Liver (tissue), 9 donors: ENCODE measurements around the gene PPP4R2. TPM values are rescaled to one million over a fixed set of nuclear protein-coding genes. Genes with fewer than 3 reads are reported as not detected.
"Not testable (repeated sequence)": the region's sequence is repeated elsewhere in the genome, so short reads cannot be mapped to it uniquely, and the experiment has no call there.

Source experiments
- DNase-seq: peaks from one replicate; pipeline ENCODE4 v3.0.0-alpha.2; 2017; ENCODE audit warnings: low spot score
- H3K27ac ChIP-seq, 2 donors: one replicate each; pipeline ENCODE4 v1.7.0; 2013; ENCODE audit warnings: inconsistent platforms in 2 of 2, low read length in 2 of 2, control low read depth in 1 of 2, low read depth in 1 of 2, mild to moderate bottlenecking in 1 of 2
- H3K27me3 ChIP-seq, 4 donors: one replicate each; pipeline versions ENCODE4 v1.6.1 to v1.7.0; 2013; ENCODE audit warnings: low read length in 3 of 4, inconsistent platforms in 1 of 4, mild to moderate bottlenecking in 1 of 4, moderate library complexity in 1 of 4; ENCODE audit not compliant: control insufficient read depth in 4 of 4, insufficient read depth in 4 of 4
- H3K36me3 ChIP-seq, 4 donors: one replicate each; pipeline versions ENCODE4 v1.6.1 to v1.7.0; 2013; ENCODE audit warnings: low read length in 3 of 4, mild to moderate bottlenecking in 3 of 4, low read depth in 1 of 4, moderate library complexity in 1 of 4; ENCODE audit not compliant: control insufficient read depth in 4 of 4, insufficient read depth in 3 of 4
- H3K4me1 ChIP-seq, 4 donors: one replicate each; pipeline versions ENCODE4 v1.6.1 to v1.7.0; 2013; ENCODE audit warnings: low read length in 3 of 4, mild to moderate bottlenecking in 3 of 4, moderate library complexity in 1 of 4; ENCODE audit not compliant: control insufficient read depth in 4 of 4, insufficient read depth in 4 of 4
- H3K4me3 ChIP-seq, 3 donors: one replicate each; pipeline versions ENCODE4 v1.6.1 to v1.7.0; 2013; ENCODE audit warnings: low read length in 3 of 3, control low read depth in 1 of 3, low read depth in 1 of 3, mild to moderate bottlenecking in 1 of 3
- H3K9ac ChIP-seq, 2 donors: one replicate each; pipeline ENCODE4 v1.7.0; 2013; ENCODE audit warnings: low read length in 2 of 2, mild to moderate bottlenecking in 2 of 2, moderate library complexity in 2 of 2, control low read depth in 1 of 2, low read depth in 1 of 2
- H3K9me3 ChIP-seq, 4 donors: one replicate each; pipeline versions ENCODE4 v1.6.1 to v1.7.0; 2013; ENCODE audit warnings: low read length in 3 of 4; ENCODE audit not compliant: control insufficient read depth in 4 of 4
- FOXA1 ChIP-seq: IDR thresholded peaks from 2 replicates; pipeline ENCODE4 v1.6.1; 2016; ENCODE audit warnings: antibody characterized with exemption
- GABPA ChIP-seq, 2 donors: IDR thresholded peaks in 1 of 2; conservative IDR thresholded peaks in 1 of 2; 2 replicates each; pipeline ENCODE4 v1.6.1; 2016; ENCODE audit warnings: antibody characterized with exemption in 2 of 2, mild to moderate bottlenecking in 1 of 2, moderate library complexity in 1 of 2
- HNF4A ChIP-seq, 2 donors: conservative IDR thresholded peaks; 2 replicates each; pipeline ENCODE4 v1.6.1; 2016; ENCODE audit warnings: antibody characterized with exemption in 2 of 2, mild to moderate bottlenecking in 2 of 2
- HNF4G ChIP-seq: IDR thresholded peaks from 2 replicates; pipeline ENCODE4 v1.6.1; 2016; ENCODE audit warnings: antibody characterized with exemption
- JUND ChIP-seq, 2 donors: IDR thresholded peaks; 2 replicates each; pipeline ENCODE4 v1.6.1; 2016; ENCODE audit warnings: antibody characterized with exemption in 2 of 2
- NR2F2 ChIP-seq: IDR thresholded peaks from 2 replicates; pipeline ENCODE4 v1.6.1; 2016; ENCODE audit warnings: antibody characterized with exemption
- RAD21 ChIP-seq, 2 donors: IDR thresholded peaks; 2 replicates each; pipeline ENCODE4 v1.6.1; 2016; ENCODE audit warnings: antibody characterized with exemption in 2 of 2, mild to moderate bottlenecking in 2 of 2
- TAF1 ChIP-seq: conservative IDR thresholded peaks from 2 replicates; pipeline ENCODE4 v1.6.1; 2016; ENCODE audit warnings: antibody characterized with exemption, mild to moderate bottlenecking
- YY1 ChIP-seq: IDR thresholded peaks from 2 replicates; pipeline ENCODE4 v1.6.1; 2016; ENCODE audit warnings: antibody characterized with exemption, mild to moderate bottlenecking
- WGBS: extraction: QIAGEN DNeasy Blood & Tissue Kit; methylation state at CpG from one replicate; pipeline ENCODE4 v1.1.7; 2013; 5-methylcytosine and 5-hydroxymethylcytosine counted together
- polyA plus RNA-seq, 2 donors: library from polyadenylated mRNA; stranded (reverse) in 1 of 2; unstranded in 1 of 2; fragments of 200-250 nt in 1 of 2; fragments of >200 nt in 1 of 2; fragmentation: Nextera tagmentation in 1 of 2; extraction: Ambion mirVana in 1 of 2; gene quantifications; one replicate each; pipeline versions ENCODE4 v1.2.1 to v1.2.3, GENCODE V29; 2013 to 2015
- total RNA-seq, 2 donors: library from RNA; depleted of rRNA; stranded (reverse); fragments of >200 nt; gene quantifications; one replicate each; pipeline ENCODE4 v1.2.3, GENCODE V29; 2014
- TF ChIP-seq, protein P1 (sequence below): IDR thresholded peaks from 2 replicates; pipeline ENCODE4 v1.6.1; 2016; ENCODE audit warnings: antibody characterized with exemption, mild to moderate bottlenecking
- TF ChIP-seq, protein P2 (sequence below): IDR thresholded peaks from 2 replicates; pipeline ENCODE4 v1.6.1; 2016; ENCODE audit warnings: antibody characterized with exemption
- TF ChIP-seq, protein P3 (sequence below): IDR thresholded peaks from 2 replicates; pipeline ENCODE4 v1.6.1; 2016; ENCODE audit warnings: antibody characterized with exemption
- TF ChIP-seq, protein P4 (sequence below): IDR thresholded peaks from 2 replicates; pipeline ENCODE4 v1.6.1; 2016; ENCODE audit warnings: antibody characterized with exemption
- donor health status: healthy.
- donor health status: healthy.
- donor health status: healthy.
- donor health status: healthy.
- donor health status: healthy.

Gene PPP4R2
- total and polyA plus RNA-seq, 4 donors: 12.2 to 35.9 (median 33.7) TPM

GRCh38 chr3:73060302-73060723 lies 63.7 kb downstream of the PPP4R2 start:
- Histone ChIP-seq H3K36me3 (peaks cover 0 to 28% (median 25%) of the 10 kb centered on the region in 4 donors), H3K4me3 (no peak overlapping the region), H3K9ac (peak overlapping the region in 1 of 2 donors; percentile 22), H3K4me1 (peaks cover 0 to 15% (median 13%) of the 10 kb centered on the region in 4 donors), H3K9me3 (no peaks in the 10 kb centered on the region), H3K27ac (no peak overlapping the region), H3K27me3 (no peaks in the 10 kb centered on the region)
- 73% methylated on average over 1 of the region's 1 CpG for WGBS
- no peak for DNase-seq
- TF ChIP-seq RAD21 (IDR thresholded peaks at IDR 0.05) (no peak), JUND (IDR thresholded peaks at IDR 0.05) (no peak), HNF4G (no peak), HNF4A (conservative IDR thresholded peaks at IDR 0.05) (no peak), FOXA1 (no peak)
- TF ChIP-seq, protein P1, sequence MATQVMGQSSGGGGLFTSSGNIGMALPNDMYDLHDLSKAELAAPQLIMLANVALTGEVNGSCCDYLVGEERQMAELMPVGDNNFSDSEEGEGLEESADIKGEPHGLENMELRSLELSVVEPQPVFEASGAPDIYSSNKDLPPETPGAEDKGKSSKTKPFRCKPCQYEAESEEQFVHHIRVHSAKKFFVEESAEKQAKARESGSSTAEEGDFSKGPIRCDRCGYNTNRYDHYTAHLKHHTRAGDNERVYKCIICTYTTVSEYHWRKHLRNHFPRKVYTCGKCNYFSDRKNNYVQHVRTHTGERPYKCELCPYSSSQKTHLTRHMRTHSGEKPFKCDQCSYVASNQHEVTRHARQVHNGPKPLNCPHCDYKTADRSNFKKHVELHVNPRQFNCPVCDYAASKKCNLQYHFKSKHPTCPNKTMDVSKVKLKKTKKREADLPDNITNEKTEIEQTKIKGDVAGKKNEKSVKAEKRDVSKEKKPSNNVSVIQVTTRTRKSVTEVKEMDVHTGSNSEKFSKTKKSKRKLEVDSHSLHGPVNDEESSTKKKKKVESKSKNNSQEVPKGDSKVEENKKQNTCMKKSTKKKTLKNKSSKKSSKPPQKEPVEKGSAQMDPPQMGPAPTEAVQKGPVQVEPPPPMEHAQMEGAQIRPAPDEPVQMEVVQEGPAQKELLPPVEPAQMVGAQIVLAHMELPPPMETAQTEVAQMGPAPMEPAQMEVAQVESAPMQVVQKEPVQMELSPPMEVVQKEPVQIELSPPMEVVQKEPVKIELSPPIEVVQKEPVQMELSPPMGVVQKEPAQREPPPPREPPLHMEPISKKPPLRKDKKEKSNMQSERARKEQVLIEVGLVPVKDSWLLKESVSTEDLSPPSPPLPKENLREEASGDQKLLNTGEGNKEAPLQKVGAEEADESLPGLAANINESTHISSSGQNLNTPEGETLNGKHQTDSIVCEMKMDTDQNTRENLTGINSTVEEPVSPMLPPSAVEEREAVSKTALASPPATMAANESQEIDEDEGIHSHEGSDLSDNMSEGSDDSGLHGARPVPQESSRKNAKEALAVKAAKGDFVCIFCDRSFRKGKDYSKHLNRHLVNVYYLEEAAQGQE: no peak

- 95% methylated on average over 2 of the region's 2 CpGs for WGBS
Observed at GRCh38 chr3:73061416-73061815, 64.8 kb downstream of the PPP4R2 start, which contains the start of gene EBLN2. EBLN2 (plus strand) TSS chr3:73061659; CDS start chr3:73062082, 423 bp downstream.

DNA sequence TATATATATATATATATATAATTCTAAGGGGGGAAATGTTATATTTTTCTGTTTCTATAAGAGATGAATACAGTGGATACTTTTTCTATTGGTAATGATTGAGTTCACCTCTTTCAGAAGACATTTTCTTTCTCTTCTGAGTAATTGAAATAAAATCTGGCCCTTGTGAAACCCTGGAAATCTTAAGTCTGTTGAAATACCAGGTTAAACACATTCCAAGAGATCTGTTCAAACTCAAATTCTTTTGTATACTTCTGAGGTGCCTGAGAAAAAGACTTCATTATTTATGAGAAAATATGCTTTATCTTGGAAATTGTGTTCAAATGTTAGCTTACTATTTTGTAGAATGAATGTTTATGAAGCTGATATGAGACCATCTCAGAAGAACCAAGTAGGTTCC lies 69.6 kb downstream of the PPP4R2 start:
- peaks cover 2 to 38% (median 32%) of the 10 kb centered on the region in 4 donors for H3K36me3 ChIP-seq
- H3K4me3 ChIP-seq, H3K4me1 ChIP-seq: not testable (repeated sequence)

More at GRCh38 chr3:73061416-73061815, 64.8 kb downstream of the PPP4R2 start, which contains the start of gene EBLN2:
- Histone ChIP-seq H3K4me3 (no peak within 1 kb of the TSS), H3K27ac (no peak within 1 kb of the TSS), H3K27me3 (no peaks in the 10 kb centered on the region), H3K9me3 (no peaks in the 10 kb centered on the region), H3K4me1 (peaks cover 0 to 5% (median 4%) of the 10 kb centered on the region in 4 donors), H3K36me3 (peaks cover 0 to 30% (median 27%) of the 10 kb centered on the region in 4 donors), H3K9ac (peak within 1 kb of the TSS in 1 of 2 donors; percentile 22)
- TF ChIP-seq FOXA1 (no peak), GABPA (IDR thresholded peaks at IDR 0.05 in 1 of 2, conservative IDR thresholded peaks at IDR 0.05 in 1 of 2) (no peak), HNF4G (no peak), NR2F2 (no peak), RAD21 (IDR thresholded peaks at IDR 0.05) (no peak), JUND (IDR thresholded peaks at IDR 0.05) (no peak), TAF1 (no peak), YY1 (no peak), HNF4A (conservative IDR thresholded peaks at IDR 0.05) (no peak)
- TF ChIP-seq, protein P2, sequence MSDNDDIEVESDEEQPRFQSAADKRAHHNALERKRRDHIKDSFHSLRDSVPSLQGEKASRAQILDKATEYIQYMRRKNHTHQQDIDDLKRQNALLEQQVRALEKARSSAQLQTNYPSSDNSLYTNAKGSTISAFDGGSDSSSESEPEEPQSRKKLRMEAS: no peak
- TF ChIP-seq, protein P3, sequence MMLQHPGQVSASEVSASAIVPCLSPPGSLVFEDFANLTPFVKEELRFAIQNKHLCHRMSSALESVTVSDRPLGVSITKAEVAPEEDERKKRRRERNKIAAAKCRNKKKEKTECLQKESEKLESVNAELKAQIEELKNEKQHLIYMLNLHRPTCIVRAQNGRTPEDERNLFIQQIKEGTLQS: no peak
- TF ChIP-seq, protein P4, sequence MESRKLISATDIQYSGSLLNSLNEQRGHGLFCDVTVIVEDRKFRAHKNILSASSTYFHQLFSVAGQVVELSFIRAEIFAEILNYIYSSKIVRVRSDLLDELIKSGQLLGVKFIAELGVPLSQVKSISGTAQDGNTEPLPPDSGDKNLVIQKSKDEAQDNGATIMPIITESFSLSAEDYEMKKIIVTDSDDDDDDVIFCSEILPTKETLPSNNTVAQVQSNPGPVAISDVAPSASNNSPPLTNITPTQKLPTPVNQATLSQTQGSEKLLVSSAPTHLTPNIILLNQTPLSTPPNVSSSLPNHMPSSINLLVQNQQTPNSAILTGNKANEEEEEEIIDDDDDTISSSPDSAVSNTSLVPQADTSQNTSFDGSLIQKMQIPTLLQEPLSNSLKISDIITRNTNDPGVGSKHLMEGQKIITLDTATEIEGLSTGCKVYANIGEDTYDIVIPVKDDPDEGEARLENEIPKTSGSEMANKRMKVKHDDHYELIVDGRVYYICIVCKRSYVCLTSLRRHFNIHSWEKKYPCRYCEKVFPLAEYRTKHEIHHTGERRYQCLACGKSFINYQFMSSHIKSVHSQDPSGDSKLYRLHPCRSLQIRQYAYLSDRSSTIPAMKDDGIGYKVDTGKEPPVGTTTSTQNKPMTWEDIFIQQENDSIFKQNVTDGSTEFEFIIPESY: no peak
- no peak for DNase-seq

More for the DNA sequence above, 69.6 kb downstream of the PPP4R2 start:
- H3K9me3 ChIP-seq, H3K9ac ChIP-seq, H3K27me3 ChIP-seq, H3K27ac ChIP-seq, DNase-seq: not testable (repeated sequence)
